Fibroblast of the conjunctiva (primary cell): ENCODE measurements around the gene PDE6B.
"Not testable (repeated sequence)": the region's sequence is repeated elsewhere in the genome, so short reads cannot be mapped to it uniquely, and the experiment has no call there.

ENCODE experiments used
- DNase-seq: peaks from one replicate; pipeline ENCODE4 v3.0.0-alpha.2; 2010; ENCODE audit warnings: low read depth

PDE6B gene

GRCh38 chr4:635851-636627 lies 10.7 kb downstream of the PDE6B start:
- no peak for DNase-seq

- DNase-seq = no peak
Observed at GRCh38 chr4:636628-637159, 11.3 kb downstream of the PDE6B start.

GRCh38 chr4:637536-638280 lies 12.3 kb downstream of the PDE6B start:
- DNase-seq = no peak

- DNase-seq = not testable (repeated sequence)
Observed at GRCh38 chr4:642366-642765, 17.0 kb downstream of the PDE6B start.

GRCh38 chr4:646460-646859 lies 21.1 kb downstream of the PDE6B start:
- DNase-seq = no peak

- no peak for DNase-seq
Observed at GRCh38 chr4:647481-647880, 22.1 kb downstream of the PDE6B start.

- no peak for DNase-seq
Observed at GRCh38 chr4:648579-649292, 23.4 kb downstream of the PDE6B start.

GRCh38 chr4:649293-649625 lies 23.9 kb downstream of the PDE6B start:
- no peak for DNase-seq

- DNase-seq = no peak
Observed at GRCh38 chr4:649751-650310, 24.5 kb downstream of the PDE6B start.

GRCh38 chr4:650461-650860 lies 25.1 kb downstream of the PDE6B start:
- DNase-seq = no peak

GRCh38 chr4:650951-651883 lies 25.8 kb downstream of the PDE6B start:
- DNase-seq = no peak

GRCh38 chr4:651884-652642 lies 26.7 kb downstream of the PDE6B start:
- no peak for DNase-seq

- no peak for DNase-seq
Observed at GRCh38 chr4:653080-653821, 27.9 kb downstream of the PDE6B start.

- DNase-seq = no peak
Observed at GRCh38 chr4:653831-654502, 28.6 kb downstream of the PDE6B start.

- no peak for DNase-seq
Observed at GRCh38 chr4:654503-654845, 29.1 kb downstream of the PDE6B start.

GRCh38 chr4:654871-655463 lies 29.6 kb downstream of the PDE6B start:
- no peak for DNase-seq

GRCh38 chr4:655464-656151 lies 30.2 kb downstream of the PDE6B start:
- no peak for DNase-seq
